GM18870 (cell line): ENCODE data around the gene HCRTR1.
"Not testable (repeated sequence)": the region's sequence is repeated elsewhere in the genome, so short reads cannot be mapped to it uniquely, and the experiment has no call there.

Experiments used
- ATAC-seq: cut with Tn5 transposase; IDR thresholded peaks from one replicate; pipeline ENCODE4 v1.9.1; 2021; ENCODE audit warnings: moderate library complexity; ENCODE audit not compliant: unreplicated experiment

The HCRTR1 gene

DNA sequence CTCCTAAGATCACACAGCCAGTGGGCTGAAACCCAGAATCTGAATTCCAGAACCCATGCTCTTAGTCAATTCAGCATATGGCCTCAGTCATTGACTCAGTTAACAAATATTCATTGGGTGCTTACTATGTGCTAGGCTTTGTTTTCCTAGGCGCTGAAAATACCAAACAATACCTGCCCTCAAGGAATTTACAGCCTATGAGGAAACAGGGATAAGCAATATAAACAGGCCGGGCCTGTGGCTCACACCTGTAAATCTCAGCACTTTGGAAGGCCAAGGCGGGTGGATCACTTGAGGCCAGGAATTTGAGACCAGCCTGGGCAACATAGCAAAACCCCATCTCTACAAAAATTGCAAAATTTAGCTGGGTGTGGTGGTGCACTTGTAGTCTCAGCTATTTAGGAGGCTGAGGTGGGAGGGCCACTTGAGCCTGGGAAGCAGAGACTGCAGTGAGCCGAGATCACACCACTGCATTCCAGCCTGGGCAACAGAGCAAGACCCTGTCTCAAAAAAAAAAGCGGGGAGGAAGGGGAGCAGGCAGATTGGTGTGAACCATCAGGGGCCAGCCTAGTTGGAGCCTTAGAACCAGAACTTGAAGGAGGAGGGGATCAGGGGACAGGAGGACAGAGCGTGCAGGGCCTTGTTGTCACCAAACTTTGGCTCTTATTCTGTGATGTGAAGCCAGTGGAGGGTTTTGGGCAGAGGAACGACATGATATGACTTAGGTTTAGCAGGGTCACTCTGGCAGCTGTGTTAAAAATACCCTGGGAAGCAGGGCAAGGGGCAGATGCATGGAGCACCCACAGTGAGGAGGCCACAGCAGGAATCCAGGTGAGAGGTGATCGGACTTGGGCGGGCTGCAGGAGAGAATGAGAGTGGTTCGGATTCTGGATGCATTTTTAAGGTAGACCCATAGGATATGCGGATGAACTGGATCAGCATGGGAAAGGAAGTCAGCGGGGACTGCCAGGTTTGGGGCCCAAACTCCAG is 35.4 kb upstream of the HCRTR1 start:
- ATAC-seq = no peak

- ATAC-seq = no peak
These were observed 34.2 kb upstream of the HCRTR1 start for GRCh38 chr1:31583082-31583994.

DNA sequence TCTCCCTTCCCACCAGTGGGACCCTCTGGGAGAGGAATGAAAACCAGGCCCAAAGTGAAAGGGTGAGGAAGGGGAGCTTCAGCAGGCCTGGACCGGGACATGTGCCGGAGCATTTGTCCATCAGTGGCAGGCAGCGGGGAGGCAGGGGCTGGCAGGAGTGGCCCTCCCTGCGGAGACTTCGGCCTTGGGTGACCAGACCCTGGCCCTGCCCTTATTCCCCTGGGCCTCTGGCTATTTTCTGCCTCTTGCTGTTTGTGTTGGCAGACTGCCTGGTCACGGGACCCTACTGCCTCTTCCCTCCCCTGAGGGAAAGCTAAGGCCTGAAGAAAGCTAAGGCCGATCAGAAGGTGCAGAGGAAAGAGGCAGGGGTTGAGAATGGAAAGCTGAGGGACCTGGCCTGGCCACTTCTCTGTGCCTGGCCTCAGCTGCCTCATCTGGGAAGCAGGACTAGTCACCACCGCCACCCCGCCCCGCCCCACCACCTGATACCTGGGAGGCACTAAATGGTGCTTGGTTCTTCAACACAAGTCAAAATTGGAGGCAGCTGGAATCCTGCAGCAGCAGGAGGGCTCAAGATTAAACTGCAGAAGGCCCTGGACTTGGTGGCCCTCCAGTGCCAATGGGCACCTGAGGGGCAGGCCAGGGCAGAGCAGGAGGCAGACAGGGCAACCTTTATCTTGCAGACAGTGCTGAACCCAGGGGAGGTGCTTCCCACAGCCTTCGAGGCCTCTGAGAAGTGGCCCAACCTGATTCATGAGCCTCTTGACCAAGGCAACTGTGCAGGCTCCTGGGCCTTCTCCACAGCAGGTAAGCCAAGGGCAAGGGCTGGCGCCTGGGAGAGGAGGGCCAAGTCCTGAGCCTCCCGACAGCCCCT is 33.3 kb upstream of the HCRTR1 start:
- ATAC-seq = no peak

DNA sequence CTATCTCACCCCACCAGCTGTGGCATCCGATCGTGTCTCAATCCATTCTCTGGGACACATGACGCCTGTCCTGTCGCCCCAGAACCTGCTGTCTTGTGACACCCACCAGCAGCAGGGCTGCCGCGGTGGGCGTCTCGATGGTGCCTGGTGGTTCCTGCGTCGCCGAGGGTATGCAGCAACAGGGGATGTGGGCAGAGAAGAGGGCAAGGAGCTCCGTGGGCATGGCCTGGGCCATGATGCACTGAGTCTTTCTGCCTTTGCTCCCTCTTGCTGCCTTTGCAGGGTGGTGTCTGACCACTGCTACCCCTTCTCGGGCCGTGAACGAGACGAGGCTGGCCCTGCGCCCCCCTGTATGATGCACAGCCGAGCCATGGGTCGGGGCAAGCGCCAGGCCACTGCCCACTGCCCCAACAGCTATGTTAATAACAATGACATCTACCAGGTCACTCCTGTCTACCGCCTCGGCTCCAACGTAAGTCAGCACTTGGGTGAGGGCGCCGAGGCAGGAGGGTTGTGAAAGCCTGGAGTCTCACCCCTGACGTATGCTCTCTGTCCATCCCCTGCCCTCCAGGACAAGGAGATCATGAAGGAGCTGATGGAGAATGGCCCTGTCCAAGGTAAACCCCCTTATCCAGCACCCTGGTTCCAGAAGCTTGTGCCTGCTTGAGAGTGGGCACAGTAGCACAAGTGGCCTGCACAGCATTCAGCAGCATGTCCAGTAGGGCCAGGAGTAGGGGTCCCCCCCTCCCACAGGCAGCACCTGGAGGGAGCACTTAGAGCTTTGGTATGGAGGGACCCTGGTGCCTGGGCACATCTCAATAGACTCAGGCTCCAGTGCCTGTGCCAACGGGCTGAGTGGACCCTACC is 32.4 kb upstream of the HCRTR1 start:
- ATAC-seq = no peak

- no peak for ATAC-seq
These were observed 31.6 kb upstream of the HCRTR1 start for GRCh38 chr1:31585736-31586365.

DNA sequence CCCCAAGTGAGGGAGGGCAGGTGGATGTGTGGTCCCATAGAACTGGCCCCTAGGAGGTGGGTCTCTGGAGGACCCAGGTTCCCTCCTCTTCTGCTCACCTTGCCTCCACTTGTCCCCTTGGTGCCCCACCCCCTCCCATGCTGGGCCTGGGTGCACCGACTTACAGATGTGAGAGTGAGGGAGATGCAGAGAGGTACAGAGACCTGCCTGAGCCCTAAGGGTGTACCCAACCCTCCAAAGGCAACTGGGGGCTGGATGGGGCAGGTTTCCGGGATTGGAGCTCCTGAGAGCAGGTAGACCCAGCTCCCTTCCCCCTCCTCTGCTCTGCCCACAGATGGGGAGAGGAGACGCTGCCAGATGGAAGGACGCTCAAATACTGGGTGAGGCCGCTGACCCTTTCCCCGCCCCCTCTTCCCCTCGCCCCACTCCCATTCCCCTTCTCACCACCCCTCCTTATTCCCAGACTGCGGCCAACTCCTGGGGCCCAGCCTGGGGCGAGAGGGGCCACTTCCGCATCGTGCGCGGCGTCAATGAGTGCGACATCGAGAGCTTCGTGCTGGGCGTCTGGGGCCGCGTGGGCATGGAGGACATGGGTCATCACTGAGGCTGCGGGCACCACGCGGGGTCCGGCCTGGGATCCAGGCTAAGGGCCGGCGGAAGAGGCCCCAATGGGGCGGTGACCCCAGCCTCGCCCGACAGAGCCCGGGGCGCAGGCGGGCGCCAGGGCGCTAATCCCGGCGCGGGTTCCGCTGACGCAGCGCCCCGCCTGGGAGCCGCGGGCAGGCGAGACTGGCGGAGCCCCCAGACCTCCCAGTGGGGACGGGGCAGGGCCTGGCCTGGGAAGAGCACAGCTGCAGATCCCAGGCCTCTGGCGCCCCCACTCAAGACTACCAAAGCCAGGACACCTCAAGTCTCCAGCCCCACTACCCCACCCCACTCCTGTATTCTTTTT is 30.8 kb upstream of the HCRTR1 start:
- ATAC-seq = no peak

- ATAC-seq = not testable (repeated sequence)
These were observed 30.2 kb upstream of the HCRTR1 start for GRCh38 chr1:31587328-31587699.

- no peak for ATAC-seq
These were observed 29.6 kb upstream of the HCRTR1 start for GRCh38 chr1:31587720-31588423.

GRCh38 chr1:31588751-31589515 is 28.6 kb upstream of the HCRTR1 start:
- ATAC-seq = no peak

GRCh38 chr1:31591425-31592093 is 25.9 kb upstream of the HCRTR1 start:
- no peak for ATAC-seq

DNA sequence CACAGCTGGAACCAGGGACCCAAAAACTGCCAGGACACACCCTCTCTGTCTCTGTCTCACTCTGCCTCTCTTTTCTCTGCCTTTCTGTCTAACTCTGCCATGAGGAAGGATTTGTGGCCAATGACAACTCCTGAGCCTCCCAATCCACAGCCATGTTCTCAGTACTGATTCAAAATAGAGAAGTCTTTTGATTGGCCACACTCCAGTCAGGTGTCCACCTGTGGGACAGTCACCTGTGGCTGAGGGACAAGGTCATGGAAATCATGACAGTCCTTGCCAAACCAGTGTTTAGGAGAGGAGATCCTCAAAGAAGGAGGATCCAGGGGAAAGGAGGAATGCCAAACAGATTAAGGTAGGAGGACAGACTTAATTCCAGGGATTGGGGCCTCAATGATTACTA is 25.4 kb upstream of the HCRTR1 start:
- no peak for ATAC-seq

- ATAC-seq = no peak
These were observed 24.3 kb upstream of the HCRTR1 start for GRCh38 chr1:31593136-31593665.

DNA sequence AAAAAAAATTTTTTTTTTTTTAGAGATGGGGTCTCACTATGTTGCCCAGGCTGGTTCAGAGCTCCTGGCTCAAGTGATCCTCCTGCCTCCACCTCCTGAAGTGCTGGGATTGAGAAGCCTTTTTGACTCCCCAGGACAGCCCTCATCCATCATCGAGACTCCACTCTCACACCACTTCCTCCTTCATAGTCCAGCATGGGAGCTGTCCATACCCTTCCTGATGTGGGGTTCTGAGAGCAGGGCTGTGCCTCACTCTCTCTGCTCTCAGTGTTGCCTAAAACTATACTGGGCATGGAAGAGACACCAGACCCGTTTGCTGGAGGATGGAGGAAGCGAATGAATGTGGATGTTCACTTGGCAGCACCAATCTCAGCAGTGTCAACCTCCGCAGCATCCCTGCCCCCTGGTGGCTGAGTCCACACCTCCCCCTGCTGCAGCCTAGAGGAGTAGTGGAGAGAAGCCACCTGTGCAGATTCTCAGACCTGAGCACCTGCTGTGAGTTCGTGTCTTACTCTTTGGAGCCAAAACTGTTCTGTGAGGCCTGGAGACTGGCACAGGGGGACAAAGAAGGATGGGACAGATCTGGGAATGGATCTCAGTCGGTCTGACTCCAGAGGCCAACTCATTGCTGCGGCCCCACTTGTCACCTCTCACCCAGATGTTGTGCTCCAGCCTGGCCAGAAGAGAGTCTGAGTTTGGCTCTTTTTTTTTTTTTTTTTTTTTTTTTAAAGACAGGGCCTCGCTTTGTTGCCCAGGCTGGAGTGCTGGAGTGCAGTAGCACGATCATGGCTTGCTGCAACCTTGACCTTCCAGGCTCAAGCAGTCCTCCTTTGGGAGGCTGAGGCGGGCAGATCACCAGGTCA is 23.5 kb upstream of the HCRTR1 start:
- no peak for ATAC-seq

DNA sequence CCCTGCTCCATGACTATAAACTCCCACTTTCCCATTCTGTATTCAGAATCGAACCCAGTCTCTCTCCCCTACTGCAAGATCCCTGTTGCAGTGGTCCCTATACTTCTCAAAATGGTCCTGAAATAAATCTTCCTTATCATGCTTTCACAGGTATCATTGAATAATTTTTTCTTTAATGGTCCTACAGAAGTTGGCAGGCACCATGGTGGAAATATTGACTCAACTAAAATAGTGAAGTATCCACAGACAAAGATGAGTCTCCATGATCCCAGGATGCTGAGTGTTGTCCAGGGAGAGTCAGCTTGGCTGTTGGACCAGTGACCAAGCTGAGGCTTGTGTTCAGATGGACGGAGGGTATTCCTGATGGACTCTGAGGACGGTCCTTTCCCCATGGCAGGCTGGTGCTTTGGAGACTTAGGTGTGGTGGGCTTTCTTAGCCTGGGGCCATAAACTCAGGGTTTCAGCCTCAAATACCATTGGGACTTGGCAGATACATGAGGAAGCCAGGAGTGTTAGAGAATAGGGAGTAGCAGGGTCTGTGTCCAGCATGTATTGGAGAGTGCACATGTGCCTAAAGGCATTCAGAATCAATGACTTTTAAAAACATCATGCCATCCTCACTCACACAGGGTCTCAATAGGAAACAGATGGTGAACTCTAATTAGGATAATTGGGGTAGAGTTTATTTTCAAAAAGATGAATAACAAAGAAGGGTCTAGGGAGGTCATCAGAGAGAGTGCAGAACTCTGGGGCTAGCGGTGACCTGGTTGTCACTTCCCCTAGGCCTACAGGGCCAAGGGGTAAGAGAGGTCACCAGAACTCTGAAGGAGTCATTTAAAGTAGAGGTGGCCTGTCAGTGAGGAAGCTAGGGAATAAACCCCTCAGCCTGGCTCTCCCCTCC is 21.4 kb upstream of the HCRTR1 start:
- no peak for ATAC-seq
